Omental fat pad (tissue), 4 donors: ENCODE data around the gene CCDC106. TPM values are rescaled to one million over a fixed set of nuclear protein-coding genes. Genes with fewer than 3 reads are reported as not detected.

Source experiments
- ATAC-seq: fragments of 150-250 bp; one replicate; pipeline ENCODE4 v1.9.1; 2016; ENCODE audit warnings: mild to moderate bottlenecking, moderate library complexity; ENCODE audit not compliant: low FRiP score
- DNase-seq: peaks from one replicate; pipeline ENCODE4 v3.0.0-alpha.2; 2019; ENCODE audit warnings: low spot score
- CTCF ChIP-seq, 3 donors: fragments of 450-650 bp; IDR thresholded peaks; one replicate each; pipeline ENCODE4 v1.5.1; 2016 to 2017; ENCODE audit warnings: antibody characterized with exemption in 3 of 3, mild to moderate bottlenecking in 3 of 3, moderate library complexity in 2 of 3
- total RNA-seq, 4 donors: library from RNA; depleted of rRNA; stranded (reverse); fragments of >200 nt; gene quantifications; one replicate each; pipeline ENCODE4 v1.1.0, GENCODE V29; 2016

The CCDC106 gene
- total RNA-seq, 4 donors from 2014 or later, result 9.8 to 15.2 (median 11.0) TPM

GRCh38 chr19:55636723-55637122 lies 11.3 kb upstream of the CCDC106 start:
- TF ChIP-seq CTCF (IDR thresholded peaks at IDR 0.05), result no peak
- DNase-seq (no peak), ATAC-seq (no peak)

GRCh38 chr19:55637534-55637933 lies 10.5 kb upstream of the CCDC106 start:
- ATAC-seq (no peak), DNase-seq (no peak)
- TF ChIP-seq CTCF (IDR thresholded peaks at IDR 0.05), result no peak

- ATAC-seq, result no peak
- TF ChIP-seq CTCF (IDR thresholded peaks at IDR 0.05), result no peak
- no peak for DNase-seq
Observed at GRCh38 chr19:55638864-55639359, 9.1 kb upstream of the CCDC106 start.

GRCh38 chr19:55640043-55640576 lies 7.9 kb upstream of the CCDC106 start:
- peak in 1 of 3 donors; percentile 5 for TF ChIP-seq CTCF (IDR thresholded peaks at IDR 0.05)
- no peak for DNase-seq
- ATAC-seq, result no peak

- TF ChIP-seq CTCF (IDR thresholded peaks at IDR 0.05), result no peak
- ATAC-seq (peak; percentile 70), DNase-seq (no peak)
Observed at GRCh38 chr19:55640577-55641425, 7.2 kb upstream of the CCDC106 start, which contains the start of gene ZNF580. Gene ZNF580, plus strand, starts transcription at chr19:55641002. Its CDS starts 1,507 bp downstream, at chr19:55642509.

GRCh38 chr19:55641426-55642152 lies 6.4 kb upstream of the CCDC106 start:
- peak; percentile 0 for ATAC-seq

More at GRCh38 chr19:55641426-55642152, 6.4 kb upstream of the CCDC106 start:
- no peak for TF ChIP-seq CTCF (IDR thresholded peaks at IDR 0.05)
- no peak for DNase-seq
